Fibroblast of lung (primary cell): ENCODE measurements around the gene AFF4. TPM values are rescaled to one million over a fixed set of nuclear protein-coding genes. Genes with fewer than 3 reads are reported as not detected.

ENCODE experiments used
- DNase-seq, 2 donors: peaks; one replicate each; pipeline versions ENCODE4 v3.0.0 to v3.0.0-alpha.2; 2010; ENCODE audit warnings: low read depth in 2 of 2
- H2AFZ ChIP-seq: 2 replicates; pipeline ENCODE4 v1.5.1; 2012; ENCODE audit warnings: low read length, control low read depth, inconsistent platforms
- H3K27ac ChIP-seq: 2 replicates; pipeline ENCODE4 v1.5.1; 2011; ENCODE audit warnings: low read length, control low read depth; ENCODE audit not compliant: insufficient read depth
- H3K27me3 ChIP-seq: 2 replicates; pipeline ENCODE4 v1.5.1; 2011; ENCODE audit warnings: mild to moderate bottlenecking, low read length; ENCODE audit not compliant: control insufficient read depth, insufficient read depth
- H3K36me3 ChIP-seq: 2 replicates; pipeline ENCODE4 v1.5.1; 2011; ENCODE audit warnings: low read length; ENCODE audit not compliant: control insufficient read depth, insufficient read depth
- H3K4me1 ChIP-seq: 2 replicates; pipeline ENCODE4 v1.5.1; 2011; ENCODE audit warnings: low read length; ENCODE audit not compliant: control insufficient read depth, insufficient read depth; ENCODE audit errors: extremely low read depth
- H3K4me2 ChIP-seq: 2 replicates; pipeline ENCODE4 v1.5.1; 2011; ENCODE audit warnings: low read length, control low read depth; ENCODE audit not compliant: insufficient read depth; ENCODE audit errors: extremely low read depth
- H3K4me3 ChIP-seq, 4 experiments: fragments of 200-600 bp in 1 of 4; sonication (generic) in 1 of 4; replicated peaks in 1 of 4; 2 replicates each; pipeline ENCODE4 v1.5.1; 2011 to 2016; ENCODE audit warnings: low read length in 4 of 4, low read depth in 3 of 4, mild to moderate bottlenecking in 3 of 4, control low read depth in 2 of 4, inconsistent platforms in 1 of 4, mixed read lengths in 1 of 4; ENCODE audit not compliant: insufficient read depth in 1 of 4; ENCODE audit errors: control extremely low read depth in 1 of 4
- H3K79me2 ChIP-seq: 2 replicates; pipeline ENCODE4 v1.5.1; 2012; ENCODE audit warnings: mild to moderate bottlenecking, low read length, inconsistent platforms; ENCODE audit not compliant: control insufficient read depth, insufficient read depth
- H3K9ac ChIP-seq: 2 replicates; pipeline ENCODE4 v1.5.1; 2011; ENCODE audit warnings: mild to moderate bottlenecking, low read length, control low read depth; ENCODE audit not compliant: insufficient read depth
- H3K9me3 ChIP-seq: 2 replicates; pipeline ENCODE4 v1.5.1; 2012; ENCODE audit warnings: low read depth, low read length; ENCODE audit not compliant: control insufficient read depth, insufficient read depth
- H4K20me1 ChIP-seq: 2 replicates; pipeline ENCODE4 v1.5.1; 2011; ENCODE audit warnings: low read length; ENCODE audit not compliant: control insufficient read depth, insufficient read depth; ENCODE audit errors: extremely low read depth
- CTCF ChIP-seq, 2 donors: IDR thresholded peaks in 1 of 2; conservative IDR thresholded peaks in 1 of 2; 1 replicate in 1 of 2; 2 replicates in 1 of 2; pipeline ENCODE4 v1.5.1; 2011 to 2012; ENCODE audit warnings: low read length in 2 of 2, control low read depth in 1 of 2, inconsistent platforms in 1 of 2, low read depth in 1 of 2, mild to moderate bottlenecking in 1 of 2
- EZH2 ChIP-seq: IDR thresholded peaks from 2 replicates; pipeline ENCODE4 v1.5.1; 2012; ENCODE audit warnings: low read length, control low read depth, mild to moderate bottlenecking; ENCODE audit errors: missing control alignments
- polyA plus RNA-seq, 2 donors: library from polyadenylated mRNA; depleted of rRNA in 1 of 2; stranded (reverse) in 1 of 2; unstranded in 1 of 2; fragments of >200 nt; gene quantifications; 2 replicates each; pipeline ENCODE4 v1.2.1, GENCODE V29; 2011 to 2012; ENCODE audit warnings: missing spikeins in 1 of 2
- total RNA-seq: library from RNA; depleted of rRNA; stranded (reverse); fragments of >200 nt; gene quantifications from 2 replicates; pipeline ENCODE4 v1.2.1, GENCODE V29; 2014

The AFF4 gene
- total and polyA plus RNA-seq, 2 donors (not counting 1 experiment from before 2014, with no cell fraction given) = 54.2 to 73.6 TPM

- Histone ChIP-seq H3K79me2 (peaks cover 90% of the 10 kb centered on the region), H3K27me3 (no peaks in the 10 kb centered on the region), H3K9me3 (no peaks in the 10 kb centered on the region), H3K4me1 (no peaks in the 10 kb centered on the region), H3K27ac (no peak overlapping the region), H4K20me1 (peaks cover 2% of the 10 kb centered on the region), H3K36me3 (peaks cover 3% of the 10 kb centered on the region), H3K9ac (no peak overlapping the region), H2AFZ (no peak overlapping the region), H3K4me3 (no peak overlapping the region), H3K4me2 (no peak overlapping the region)
- TF ChIP-seq CTCF (conservative IDR thresholded peaks at IDR 0.05 in 1 of 2, IDR thresholded peaks at IDR 0.05 in 1 of 2; ENCODE audit: low read depth in 1 of 2, low read length in 2 of 2) (no peak), EZH2 (no peak)
- no peak for DNase-seq
Measured at GRCh38 chr5:132952829-132953228, 10.6 kb downstream of the AFF4 start.

GRCh38 chr5:132951897-132952296 lies 11.5 kb downstream of the AFF4 start:
- Histone ChIP-seq H3K9ac (no peak overlapping the region), H3K4me2 (no peak overlapping the region), H3K36me3 (peaks cover 3% of the 10 kb centered on the region), H3K79me2 (peaks cover 90% of the 10 kb centered on the region), H2AFZ (no peak overlapping the region), H3K27me3 (no peaks in the 10 kb centered on the region), H3K9me3 (no peaks in the 10 kb centered on the region), H3K27ac (no peak overlapping the region), H3K4me3 (no peak overlapping the region), H3K4me1 (no peaks in the 10 kb centered on the region), H4K20me1 (peaks cover 2% of the 10 kb centered on the region)
- no peak for TF ChIP-seq CTCF (conservative IDR thresholded peaks at IDR 0.05 in 1 of 2, IDR thresholded peaks at IDR 0.05 in 1 of 2; ENCODE audit: low read depth in 1 of 2, low read length in 2 of 2)
- no peak for TF ChIP-seq EZH2
- DNase-seq = no peak

GRCh38 chr5:132949136-132949535 lies 14.3 kb downstream of the AFF4 start:
- Histone ChIP-seq H3K4me2 (no peak overlapping the region), H3K4me1 (no peaks in the 10 kb centered on the region), H3K79me2 (peaks cover 93% of the 10 kb centered on the region), H3K9me3 (no peaks in the 10 kb centered on the region), H3K27me3 (no peaks in the 10 kb centered on the region), H3K27ac (no peak overlapping the region), H4K20me1 (peaks cover 6% of the 10 kb centered on the region), H3K4me3 (no peak overlapping the region), H3K9ac (no peak overlapping the region), H2AFZ (no peak overlapping the region), H3K36me3 (no peaks in the 10 kb centered on the region)
- no peak for DNase-seq
- TF ChIP-seq EZH2 = no peak
